ENCODE data around the gene CXCL10. TPM values are rescaled to one million over a fixed set of nuclear protein-coding genes. Genes with fewer than 3 reads are reported as not detected.
"Not testable (repeated sequence)": the region's sequence is repeated elsewhere in the genome, so short reads cannot be mapped to it uniquely, and the experiment has no call there.

The CXCL10 gene
- total RNA-seq, 1 donor from 2014 or later: not detected

GRCh38 chr4:76003035-76003434 is 20.3 kb downstream of the CXCL10 start:
- DNase-seq (ENCODE audit: low read depth) (no peak), FAIRE-seq (no peak)
- Histone ChIP-seq H3K4me3 (ENCODE audit: low read depth, low read length) (no peak overlapping the region), H3K27me3 (ENCODE audit: control insufficient read depth, insufficient read depth, low read length) (no peaks in the 10 kb centered on the region), H3K36me3 (ENCODE audit: control insufficient read depth, insufficient read depth, low read length) (no peaks in the 10 kb centered on the region)
- TF ChIP-seq, protein P1, sequence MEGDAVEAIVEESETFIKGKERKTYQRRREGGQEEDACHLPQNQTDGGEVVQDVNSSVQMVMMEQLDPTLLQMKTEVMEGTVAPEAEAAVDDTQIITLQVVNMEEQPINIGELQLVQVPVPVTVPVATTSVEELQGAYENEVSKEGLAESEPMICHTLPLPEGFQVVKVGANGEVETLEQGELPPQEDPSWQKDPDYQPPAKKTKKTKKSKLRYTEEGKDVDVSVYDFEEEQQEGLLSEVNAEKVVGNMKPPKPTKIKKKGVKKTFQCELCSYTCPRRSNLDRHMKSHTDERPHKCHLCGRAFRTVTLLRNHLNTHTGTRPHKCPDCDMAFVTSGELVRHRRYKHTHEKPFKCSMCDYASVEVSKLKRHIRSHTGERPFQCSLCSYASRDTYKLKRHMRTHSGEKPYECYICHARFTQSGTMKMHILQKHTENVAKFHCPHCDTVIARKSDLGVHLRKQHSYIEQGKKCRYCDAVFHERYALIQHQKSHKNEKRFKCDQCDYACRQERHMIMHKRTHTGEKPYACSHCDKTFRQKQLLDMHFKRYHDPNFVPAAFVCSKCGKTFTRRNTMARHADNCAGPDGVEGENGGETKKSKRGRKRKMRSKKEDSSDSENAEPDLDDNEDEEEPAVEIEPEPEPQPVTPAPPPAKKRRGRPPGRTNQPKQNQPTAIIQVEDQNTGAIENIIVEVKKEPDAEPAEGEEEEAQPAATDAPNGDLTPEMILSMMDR (IDR thresholded peaks at IDR 0.05; ENCODE audit: insufficient read depth, low read length, severe bottlenecking): no peak

GRCh38 chr4:76002176-76002575 is 21.1 kb downstream of the CXCL10 start:
- Histone ChIP-seq H3K36me3 (ENCODE audit: control insufficient read depth, insufficient read depth, low read length) (no peaks in the 10 kb centered on the region), H3K4me3 (ENCODE audit: low read depth, low read length) (no peak overlapping the region), H3K27me3 (ENCODE audit: control insufficient read depth, insufficient read depth, low read length) (no peaks in the 10 kb centered on the region)
- DNase-seq (ENCODE audit: low read depth) (peak; percentile 54), FAIRE-seq (no peak)
- TF ChIP-seq, protein P1 (IDR thresholded peaks at IDR 0.05; ENCODE audit: insufficient read depth, low read length, severe bottlenecking): no peak

DNA sequence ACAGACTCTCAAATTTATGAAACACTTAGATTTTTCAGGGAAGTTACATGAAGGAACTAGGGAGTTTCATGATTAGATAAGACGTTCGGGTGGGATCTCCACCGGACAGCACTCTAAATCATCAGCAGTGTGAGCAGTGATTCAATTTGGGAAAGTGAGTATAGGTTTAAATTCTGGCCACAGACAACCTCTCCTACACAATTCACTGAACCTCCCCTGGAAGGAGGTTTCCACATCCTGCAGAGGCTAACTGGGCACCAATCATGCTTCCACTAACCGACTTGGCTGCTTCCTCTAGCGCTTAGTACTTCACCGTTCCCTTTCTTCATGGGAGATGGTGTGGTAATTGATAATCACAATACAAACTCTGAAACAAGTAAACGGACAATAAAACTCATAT is 21.6 kb downstream of the CXCL10 start:
- TF ChIP-seq, protein P1 (IDR thresholded peaks at IDR 0.05; ENCODE audit: insufficient read depth, low read length, severe bottlenecking): no peak
- Histone ChIP-seq H3K4me3 (ENCODE audit: low read depth, low read length) (no peak overlapping the region), H3K27me3 (ENCODE audit: control insufficient read depth, insufficient read depth, low read length) (no peaks in the 10 kb centered on the region), H3K36me3 (ENCODE audit: control insufficient read depth, insufficient read depth, low read length) (no peaks in the 10 kb centered on the region)
- DNase-seq (ENCODE audit: low read depth) (no peak), FAIRE-seq (no peak)

GRCh38 chr4:76000279-76000678 is 23.0 kb downstream of the CXCL10 start:
- no peak for FAIRE-seq
- no peak for DNase-seq (ENCODE audit: low read depth)
- TF ChIP-seq, protein P1 (IDR thresholded peaks at IDR 0.05; ENCODE audit: insufficient read depth, low read length, severe bottlenecking): no peak
- Histone ChIP-seq H3K27me3 (ENCODE audit: control insufficient read depth, insufficient read depth, low read length) (no peaks in the 10 kb centered on the region), H3K4me3 (ENCODE audit: low read depth, low read length) (no peak overlapping the region), H3K36me3 (ENCODE audit: control insufficient read depth, insufficient read depth, low read length) (no peaks in the 10 kb centered on the region)

- H3K27me3 ChIP-seq (ENCODE audit: control insufficient read depth, insufficient read depth, low read length); H3K36me3 ChIP-seq (ENCODE audit: control insufficient read depth, insufficient read depth, low read length); DNase-seq (ENCODE audit: low read depth); H3K4me3 ChIP-seq (ENCODE audit: low read depth, low read length): not testable (repeated sequence)
- FAIRE-seq: peak; percentile 91
Measured at GRCh38 chr4:75998525-75999147, 24.7 kb downstream of the CXCL10 start.

GRCh38 chr4:75997946-75998345 is 25.4 kb downstream of the CXCL10 start:
- no peaks in the 10 kb centered on the region for H3K27me3 ChIP-seq (ENCODE audit: control insufficient read depth, insufficient read depth, low read length)
- no peaks in the 10 kb centered on the region for H3K36me3 ChIP-seq (ENCODE audit: control insufficient read depth, insufficient read depth, low read length)
- no peak for FAIRE-seq
- no peak for DNase-seq (ENCODE audit: low read depth)
- TF ChIP-seq, protein P1 (IDR thresholded peaks at IDR 0.05; ENCODE audit: insufficient read depth, low read length, severe bottlenecking): no peak
- no peak overlapping the region for H3K4me3 ChIP-seq (ENCODE audit: low read depth, low read length)
